Measurements from ENCODE around the gene UFD1. TPM values are rescaled to one million over a fixed set of nuclear protein-coding genes. Genes with fewer than 3 reads are reported as not detected.

The UFD1 gene
- total RNA-seq, 4 donors from 2014 or later, result 33.0 to 57.4 (median 45.6) TPM

DNA sequence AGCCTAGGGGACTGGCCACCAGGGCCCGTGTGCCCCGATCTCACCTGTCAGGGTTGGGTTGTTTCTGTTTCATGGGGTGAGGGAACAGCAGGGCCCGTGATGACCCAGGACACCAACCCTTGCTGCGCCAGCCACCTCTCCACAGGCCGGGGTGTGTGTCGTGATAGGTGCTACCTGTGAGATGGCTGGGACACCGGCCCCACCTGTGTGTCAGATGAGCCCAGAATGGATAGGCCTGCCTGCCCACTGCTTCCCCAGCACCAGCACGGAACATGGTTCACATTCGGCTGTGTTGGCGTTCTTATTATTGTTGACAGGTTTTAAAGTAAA lies 38.1 kb upstream of the UFD1 start:
- H3K27ac ChIP-seq, result no peak overlapping the region
- H3K4me1 ChIP-seq, result no peaks in the 10 kb centered on the region
- H3K36me3 ChIP-seq, result no peaks in the 10 kb centered on the region
- H3K9me3 ChIP-seq, result no peaks in the 10 kb centered on the region
- 94 to 100% methylated on average over 2 to 6 of the region's 10 CpGs for WGBS, 2 donors
- intact Hi-C loops (cut with DNase I), result loop anchor here (10.0 kb wide), 1 partner anchor 98 kb away; no protein-coding TSS in a partner anchor
- no peak for DNase-seq
- TF ChIP-seq POLR2A (IDR thresholded peaks at IDR 0.05), result no peak
- TF ChIP-seq, protein P1, sequence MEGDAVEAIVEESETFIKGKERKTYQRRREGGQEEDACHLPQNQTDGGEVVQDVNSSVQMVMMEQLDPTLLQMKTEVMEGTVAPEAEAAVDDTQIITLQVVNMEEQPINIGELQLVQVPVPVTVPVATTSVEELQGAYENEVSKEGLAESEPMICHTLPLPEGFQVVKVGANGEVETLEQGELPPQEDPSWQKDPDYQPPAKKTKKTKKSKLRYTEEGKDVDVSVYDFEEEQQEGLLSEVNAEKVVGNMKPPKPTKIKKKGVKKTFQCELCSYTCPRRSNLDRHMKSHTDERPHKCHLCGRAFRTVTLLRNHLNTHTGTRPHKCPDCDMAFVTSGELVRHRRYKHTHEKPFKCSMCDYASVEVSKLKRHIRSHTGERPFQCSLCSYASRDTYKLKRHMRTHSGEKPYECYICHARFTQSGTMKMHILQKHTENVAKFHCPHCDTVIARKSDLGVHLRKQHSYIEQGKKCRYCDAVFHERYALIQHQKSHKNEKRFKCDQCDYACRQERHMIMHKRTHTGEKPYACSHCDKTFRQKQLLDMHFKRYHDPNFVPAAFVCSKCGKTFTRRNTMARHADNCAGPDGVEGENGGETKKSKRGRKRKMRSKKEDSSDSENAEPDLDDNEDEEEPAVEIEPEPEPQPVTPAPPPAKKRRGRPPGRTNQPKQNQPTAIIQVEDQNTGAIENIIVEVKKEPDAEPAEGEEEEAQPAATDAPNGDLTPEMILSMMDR (IDR thresholded peaks at IDR 0.05), result no peak
- H3K27me3 ChIP-seq, result peaks cover 0 to 3% (median 0%) of the 10 kb centered on the region in 4 donors
- H3K4me3 ChIP-seq, result no peak overlapping the region

DNA sequence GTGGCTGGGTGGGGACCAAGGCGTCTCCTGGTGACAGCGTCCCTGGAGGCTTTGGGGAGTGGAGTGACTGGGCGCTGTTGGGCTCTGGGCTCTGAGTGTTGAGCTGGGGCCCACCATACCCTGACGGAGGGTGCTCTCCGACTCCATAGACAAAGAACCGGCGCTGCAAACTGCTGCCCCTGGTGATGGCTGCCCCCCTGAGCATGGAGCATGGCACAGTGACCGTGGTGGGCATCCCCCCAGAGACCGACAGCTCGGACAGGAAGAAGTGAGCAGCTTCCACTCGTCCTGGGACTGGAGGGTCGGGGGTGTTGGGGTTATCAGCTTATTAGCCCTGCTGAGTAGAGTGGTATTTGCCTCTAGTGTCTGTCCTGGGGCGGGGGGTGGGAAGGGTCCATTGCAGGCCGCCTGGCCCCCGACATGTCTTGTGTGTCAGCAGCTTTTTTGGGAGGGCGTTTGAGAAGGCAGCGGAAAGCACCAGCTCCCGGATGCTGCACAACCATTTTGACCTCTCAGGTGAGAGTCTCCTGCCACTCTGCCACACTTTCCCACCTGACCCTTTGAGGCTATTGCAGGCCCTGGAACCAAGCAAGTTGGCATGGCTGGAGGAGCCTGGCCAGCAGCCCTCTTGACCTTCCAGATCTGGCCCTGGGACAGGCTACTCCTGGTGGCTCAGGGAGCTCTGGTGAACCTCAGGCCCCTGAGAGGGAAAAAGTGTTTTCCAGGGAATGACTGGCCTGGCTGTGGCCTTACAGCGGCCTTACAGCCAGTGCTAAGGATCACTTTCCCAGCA lies 37.6 kb upstream of the UFD1 start:
- no peak overlapping the region for H3K4me3 ChIP-seq
- intact Hi-C loops (cut with DNase I), result loop anchor here (10.0 kb wide), 1 partner anchor 98 kb away; no protein-coding TSS in a partner anchor
- no peaks in the 10 kb centered on the region for H3K4me1 ChIP-seq
- no peaks in the 10 kb centered on the region for H3K36me3 ChIP-seq
- no peak for TF ChIP-seq POLR2A (IDR thresholded peaks at IDR 0.05)
- TF ChIP-seq, protein P1 (IDR thresholded peaks at IDR 0.05), result no peak
- no peak for DNase-seq
- no peak overlapping the region for H3K27ac ChIP-seq
- H3K27me3 ChIP-seq, result no peaks in the 10 kb centered on the region
- H3K9me3 ChIP-seq, result no peaks in the 10 kb centered on the region
- 85 to 100% methylated on average over 1 to 5 of the region's 19 CpGs for WGBS, 2 donors

DNA sequence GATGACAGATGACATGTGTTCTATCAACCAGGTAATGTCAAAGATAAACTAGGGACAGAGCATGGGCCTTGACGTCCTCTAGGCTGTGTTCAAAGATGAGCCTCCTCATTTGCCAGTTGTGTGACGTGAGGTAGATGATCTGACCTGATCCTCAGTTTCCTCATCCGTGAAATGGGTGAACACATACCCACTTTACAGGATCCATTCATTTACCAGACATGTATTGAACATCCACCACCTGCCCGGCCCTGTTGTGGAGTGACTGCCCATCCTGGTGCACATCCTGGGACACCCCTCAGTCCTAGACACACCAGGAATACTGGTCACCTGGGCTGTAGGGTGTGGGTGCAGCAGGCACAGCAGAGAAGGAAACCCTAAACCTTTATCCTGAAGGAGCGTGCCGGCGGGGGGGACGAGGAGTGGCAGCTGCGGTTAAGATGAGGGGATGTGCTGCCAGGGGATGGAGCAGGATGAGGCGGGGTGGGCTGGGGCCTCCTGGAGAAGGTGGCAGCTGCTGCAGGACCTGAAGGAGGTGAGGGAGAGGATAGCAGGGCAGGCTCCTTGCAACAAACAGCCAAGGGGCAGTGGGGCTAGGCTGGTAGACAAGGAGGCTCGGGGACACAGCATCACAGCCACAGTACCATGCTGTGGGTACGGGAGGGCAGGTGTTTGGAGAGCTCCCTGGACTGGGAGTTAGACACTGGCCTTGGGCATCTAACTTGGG lies 36.8 kb upstream of the UFD1 start:
- Histone ChIP-seq H3K4me1 (no peaks in the 10 kb centered on the region), H3K9me3 (no peaks in the 10 kb centered on the region), H3K36me3 (no peaks in the 10 kb centered on the region), H3K27ac (no peak overlapping the region), H3K4me3 (no peak overlapping the region), H3K27me3 (no peaks in the 10 kb centered on the region)
- TF ChIP-seq, protein P1 (IDR thresholded peaks at IDR 0.05), result no peak
- no peak for TF ChIP-seq POLR2A (IDR thresholded peaks at IDR 0.05)
- intact Hi-C loops (cut with DNase I), result loop anchor here (10.0 kb wide), 1 partner anchor 99 kb away; no protein-coding TSS in a partner anchor
- DNase-seq, result no peak
- WGBS, 2 donors, result 92 to 93% methylated on average over 4 to 10 of the region's 12 CpGs

DNA sequence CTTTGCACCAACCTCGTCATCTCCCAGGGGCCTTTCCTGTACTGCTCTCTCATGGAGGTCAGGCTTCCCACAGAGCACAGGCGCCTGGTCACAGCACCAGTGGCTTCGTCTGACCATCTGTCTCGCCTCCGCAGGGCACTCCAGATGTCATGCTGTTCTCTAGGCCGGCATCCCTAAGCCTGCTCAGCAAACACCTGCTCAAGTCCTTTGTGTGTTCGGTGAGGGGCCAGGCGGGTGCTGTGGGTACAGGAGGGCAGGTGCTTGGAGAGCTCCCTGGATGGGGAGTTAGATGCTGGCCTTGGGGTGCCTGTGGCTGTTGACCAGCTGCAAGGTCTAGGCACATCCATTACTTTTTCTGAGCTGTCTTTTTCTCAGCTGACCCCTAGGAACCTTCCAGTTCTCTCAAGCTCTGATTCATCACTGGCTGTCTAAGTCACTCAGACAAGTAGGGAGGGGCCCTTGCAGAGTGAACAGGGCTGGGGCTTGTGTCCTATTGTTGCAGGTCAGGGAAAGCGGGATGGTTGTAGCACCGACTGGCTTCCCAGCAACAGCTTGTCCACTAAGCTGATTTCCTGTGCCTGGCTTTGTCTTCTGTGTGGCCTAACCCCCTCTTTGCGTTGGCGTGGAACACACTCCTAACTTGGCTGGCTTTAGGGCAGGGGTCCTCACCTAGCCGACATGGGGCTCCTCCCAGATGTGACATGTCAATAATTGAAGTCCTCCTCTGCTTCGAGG lies 36.0 kb upstream of the UFD1 start:
- no peaks in the 10 kb centered on the region for H3K4me1 ChIP-seq
- no peak overlapping the region for H3K27ac ChIP-seq
- no peak overlapping the region for H3K4me3 ChIP-seq
- no peaks in the 10 kb centered on the region for H3K27me3 ChIP-seq
- intact Hi-C loops (cut with DNase I), result loop anchor here (10.0 kb wide), 1 partner anchor 100 kb away; no protein-coding TSS in a partner anchor
- TF ChIP-seq, protein P1 (IDR thresholded peaks at IDR 0.05), result no peak
- no peak for TF ChIP-seq POLR2A (IDR thresholded peaks at IDR 0.05)
- 77 to 80% methylated on average over 6 to 14 of the region's 14 CpGs for WGBS, 2 donors
- no peak for DNase-seq
- H3K9me3 ChIP-seq, result no peaks in the 10 kb centered on the region
- no peaks in the 10 kb centered on the region for H3K36me3 ChIP-seq

All from esophagus squamous epithelium (tissue), 5 donors.